Esophagus muscularis mucosa (tissue), 4 donors: ENCODE results near the gene LTBR. TPM values are rescaled to one million over a fixed set of nuclear protein-coding genes. Genes with fewer than 3 reads are reported as not detected.
A peak's percentile ranks its signal among the peaks of the same experiment; 100 is the strongest.
"Not testable (repeated sequence)": the region's sequence is repeated elsewhere in the genome, so short reads cannot be mapped to it uniquely, and the experiment has no call there.

Experiments used
- DNase-seq: peaks from one replicate; pipeline ENCODE4 v3.0.0-alpha.2; 2017; ENCODE audit errors: extremely low spot score
- H3K27ac ChIP-seq, 4 donors: fragments of 200-600 bp; sonication (generic); replicated peaks in 1 of 4; 1 replicate in 3 of 4; 2 replicates in 1 of 4; pipeline ENCODE4 v1.5.1; 2016 to 2019; ENCODE audit warnings: mild to moderate bottlenecking in 1 of 4
- H3K27me3 ChIP-seq, 4 donors: fragments of 200-600 bp; sonication (generic); one replicate each; pipeline versions ENCODE4 v1.5.1 to v1.6.0; 2016 to 2019
- H3K36me3 ChIP-seq, 4 donors: fragments of 200-600 bp; sonication (generic); one replicate each; pipeline ENCODE4 v1.5.1; 2016 to 2019
- H3K4me1 ChIP-seq, 4 donors: fragments of 200-600 bp; sonication (generic); one replicate each; pipeline ENCODE4 v1.5.1; 2016 to 2019
- H3K4me3 ChIP-seq, 4 donors: fragments of 200-600 bp; sonication (generic); 1 replicate in 2 of 4; 2 replicates in 2 of 4; pipeline ENCODE4 v1.5.1; 2016 to 2019; ENCODE audit warnings: mild to moderate bottlenecking in 4 of 4, moderate library complexity in 1 of 4
- H3K9me3 ChIP-seq, 4 donors: fragments of 200-600 bp; sonication (generic); 1 replicate in 3 of 4; 2 replicates in 1 of 4; pipeline ENCODE4 v1.5.1; 2016 to 2019
- EP300 ChIP-seq: sonication (generic); formaldehyde crosslinking; IDR thresholded peaks from one replicate; pipeline ENCODE4 v1.6.1; 2017; ENCODE audit warnings: antibody characterized with exemption
- POLR2A ChIP-seq: fragments of 450-650 bp; IDR thresholded peaks from one replicate; pipeline ENCODE4 v1.6.1; 2017; ENCODE audit warnings: antibody characterized with exemption, moderate library complexity, mild to moderate bottlenecking, low read depth
- POLR2AphosphoS5 ChIP-seq, 2 donors: sonication (generic); formaldehyde crosslinking; IDR thresholded peaks; one replicate each; pipeline ENCODE4 v1.6.1; 2017; ENCODE audit warnings: antibody characterized with exemption in 2 of 2
- WGBS: methylation state at CpG from one replicate; pipeline ENCODE4 v1.1.5; 2018; 5-methylcytosine and 5-hydroxymethylcytosine counted together
- intact Hi-C: fragments of 100-400 bp; cut with DNase I; formaldehyde crosslinking; loops from one replicate; pipeline ENCODE4 v1.15.1; 2023
- total RNA-seq, 4 donors: library from RNA; depleted of rRNA; stranded (reverse); fragments of >200 nt; gene quantifications; one replicate each; pipeline versions ENCODE4 v1.1.0 to v1.2.1, GENCODE V29; 2016
- TF ChIP-seq, protein P1 (sequence below), 3 experiments: fragments of 200-600 bp in 2 of 3; fragments of 450-650 bp in 1 of 3; sonication (generic) in 2 of 3; IDR thresholded peaks; one replicate each; pipeline ENCODE4 v1.5.1; 2017 to 2019; ENCODE audit warnings: antibody characterized with exemption in 3 of 3, mild to moderate bottlenecking in 2 of 3, moderate library complexity in 1 of 3

Gene LTBR
- total RNA-seq, 4 donors from 2014 or later: 117 to 144 (median 137) TPM

DNA sequence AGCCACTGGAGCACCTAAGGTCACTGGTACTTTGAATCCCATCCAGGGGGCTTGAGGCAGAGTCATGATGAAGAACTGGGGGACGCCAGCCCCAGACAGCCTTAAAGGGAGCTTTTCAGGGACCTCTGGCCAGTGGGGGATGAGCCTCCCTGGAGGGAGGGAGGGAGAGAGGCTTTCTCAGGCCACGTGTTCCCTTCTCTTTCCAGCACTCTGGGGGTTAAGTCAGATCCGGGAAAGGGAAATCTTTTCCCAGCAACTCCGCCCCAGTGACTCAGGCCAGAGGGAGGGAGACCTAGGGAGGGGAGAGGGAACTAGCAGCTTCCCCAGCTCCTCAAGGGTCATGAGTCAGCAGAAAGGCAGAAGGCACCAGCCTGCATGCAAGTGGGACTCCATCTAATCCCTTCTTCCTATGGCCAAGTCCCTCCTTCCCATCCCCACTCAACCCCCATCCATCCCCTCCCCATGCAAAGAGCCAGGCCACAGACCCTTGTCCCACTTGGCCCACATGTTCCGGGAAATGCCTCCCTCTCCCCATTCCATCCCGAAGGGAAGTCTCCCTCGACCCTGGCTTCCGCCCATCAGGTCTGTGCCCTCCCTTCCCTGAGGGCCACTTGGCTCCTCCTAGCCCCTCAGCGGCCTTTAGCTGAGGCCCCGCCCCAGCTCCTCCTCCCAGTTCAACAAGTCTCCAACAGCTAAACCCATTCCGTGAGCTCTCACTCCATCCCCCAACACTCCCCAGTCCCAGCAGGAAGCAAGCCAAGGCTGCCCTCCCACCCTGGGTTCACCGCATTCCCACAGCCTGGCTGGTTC is 47.7 kb upstream of the LTBR start:
- Histone ChIP-seq H3K27me3 (no peaks in the 10 kb centered on the region), H3K9me3 (no peaks in the 10 kb centered on the region), H3K4me3 (peak overlapping the region; percentile 61 to 92 (median 84)), H3K27ac (peak overlapping the region; percentile 93 to 99 (median 97)), H3K36me3 (peaks cover 23 to 36% (median 34%) of the 10 kb centered on the region in 4 donors), H3K4me1 (peaks cover 66 to 90% (median 89%) of the 10 kb centered on the region in 4 donors)
- intact Hi-C loops: loop anchor here (5.0 kb wide), 2 partner anchors 46 to 131 kb away; partner anchors contain the start of gene LTBR
- no peak for TF ChIP-seq POLR2A
- peak; percentile 67 to 87 for TF ChIP-seq POLR2AphosphoS5 (IDR thresholded peaks at IDR 0.05)
- TF ChIP-seq EP300: peak; percentile 95
- 1% methylated on average over 11 of the region's 12 CpGs for WGBS
- peak; percentile 98 for DNase-seq

DNA sequence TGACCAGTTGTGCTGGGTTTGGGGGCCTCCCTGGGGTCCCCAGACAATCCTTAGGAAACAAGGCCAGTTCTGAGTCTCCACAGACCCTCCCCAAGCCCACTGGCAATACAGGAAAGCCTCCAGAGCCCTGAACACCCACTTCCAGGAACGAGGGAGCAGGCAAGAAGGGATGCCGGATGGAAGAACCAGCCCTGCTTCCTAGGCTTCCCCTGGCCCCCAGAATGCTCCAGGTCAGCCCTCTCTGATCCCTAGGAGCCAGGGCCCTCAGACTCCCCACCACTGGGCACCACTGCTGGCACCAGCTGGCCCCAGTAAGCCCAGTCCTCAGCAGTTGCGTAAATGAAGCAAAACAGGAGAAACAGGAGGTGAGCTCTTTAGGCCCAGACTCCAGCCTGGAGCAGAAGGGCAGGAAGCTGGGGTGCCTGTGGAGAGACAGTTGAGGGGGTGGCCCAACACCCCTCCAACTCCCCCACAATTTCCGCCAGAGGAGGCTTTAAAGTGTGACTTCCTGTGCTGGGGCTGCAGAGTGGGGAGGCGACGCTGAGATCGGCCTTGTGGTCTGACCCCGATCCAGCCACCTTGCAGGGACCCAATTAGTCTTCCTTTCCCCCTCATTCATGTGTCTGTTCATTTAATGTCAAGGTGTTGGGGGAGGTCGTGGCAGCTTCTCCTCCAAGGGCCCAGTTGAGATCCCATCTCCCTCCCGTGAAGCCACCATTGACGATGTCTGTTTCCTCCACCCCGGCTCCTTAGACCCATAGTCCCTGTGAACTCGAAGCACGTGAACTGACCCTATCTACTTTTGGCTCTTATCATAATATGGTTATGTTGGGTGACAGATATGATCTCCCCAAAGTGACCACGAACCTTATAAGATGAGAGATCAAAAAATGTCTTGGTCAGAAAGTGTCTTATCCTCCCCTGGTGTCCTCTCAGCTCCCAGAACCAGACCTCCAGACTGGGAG is 46.8 kb upstream of the LTBR start:
- Histone ChIP-seq H3K9me3 (no peaks in the 10 kb centered on the region), H3K27ac (peak overlapping the region; percentile 93 to 99 (median 97)), H3K4me1 (peaks cover 65 to 84% (median 82%) of the 10 kb centered on the region in 4 donors), H3K27me3 (no peaks in the 10 kb centered on the region), H3K36me3 (peaks cover 17 to 27% (median 25%) of the 10 kb centered on the region in 4 donors), H3K4me3 (peak overlapping the region; percentile 61 to 92 (median 84))
- intact Hi-C loops: loop anchor here (5.0 kb wide), 2 partner anchors 45 to 130 kb away; partner anchors contain the start of gene LTBR
- WGBS: 47% methylated on average over 12 of the region's 15 CpGs
- no peak for DNase-seq
- TF ChIP-seq, protein P1, sequence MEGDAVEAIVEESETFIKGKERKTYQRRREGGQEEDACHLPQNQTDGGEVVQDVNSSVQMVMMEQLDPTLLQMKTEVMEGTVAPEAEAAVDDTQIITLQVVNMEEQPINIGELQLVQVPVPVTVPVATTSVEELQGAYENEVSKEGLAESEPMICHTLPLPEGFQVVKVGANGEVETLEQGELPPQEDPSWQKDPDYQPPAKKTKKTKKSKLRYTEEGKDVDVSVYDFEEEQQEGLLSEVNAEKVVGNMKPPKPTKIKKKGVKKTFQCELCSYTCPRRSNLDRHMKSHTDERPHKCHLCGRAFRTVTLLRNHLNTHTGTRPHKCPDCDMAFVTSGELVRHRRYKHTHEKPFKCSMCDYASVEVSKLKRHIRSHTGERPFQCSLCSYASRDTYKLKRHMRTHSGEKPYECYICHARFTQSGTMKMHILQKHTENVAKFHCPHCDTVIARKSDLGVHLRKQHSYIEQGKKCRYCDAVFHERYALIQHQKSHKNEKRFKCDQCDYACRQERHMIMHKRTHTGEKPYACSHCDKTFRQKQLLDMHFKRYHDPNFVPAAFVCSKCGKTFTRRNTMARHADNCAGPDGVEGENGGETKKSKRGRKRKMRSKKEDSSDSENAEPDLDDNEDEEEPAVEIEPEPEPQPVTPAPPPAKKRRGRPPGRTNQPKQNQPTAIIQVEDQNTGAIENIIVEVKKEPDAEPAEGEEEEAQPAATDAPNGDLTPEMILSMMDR (IDR thresholded peaks at IDR 0.05): no peak
- TF ChIP-seq POLR2AphosphoS5 (IDR thresholded peaks at IDR 0.05): peak in 1 of 2 donors; percentile 8
- no peak for TF ChIP-seq EP300

DNA sequence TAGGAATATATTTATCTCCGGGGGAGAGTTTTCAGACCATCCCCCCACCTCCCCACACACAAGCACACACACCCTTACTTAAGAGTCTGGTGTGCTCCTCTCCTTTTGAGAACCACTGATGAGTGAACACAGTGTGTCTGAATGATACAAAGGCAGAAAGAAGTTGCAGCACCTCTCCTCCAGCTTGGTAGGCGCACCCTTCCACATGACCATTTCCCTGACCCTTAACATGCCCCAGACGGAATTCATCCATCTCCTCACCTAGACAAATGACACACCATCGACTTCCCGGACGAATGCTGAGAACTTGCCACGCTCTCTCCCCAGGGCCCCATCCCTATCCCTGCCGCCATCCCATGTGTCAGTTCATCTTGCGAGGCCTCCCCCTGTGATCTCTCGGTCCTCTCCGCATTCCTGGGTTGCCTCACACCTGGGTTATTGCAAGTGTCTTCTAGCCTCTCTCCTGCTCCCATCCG is 46.0 kb upstream of the LTBR start:
- no peaks in the 10 kb centered on the region for H3K27me3 ChIP-seq
- H3K4me1 ChIP-seq: peaks cover 67 to 84% (median 83%) of the 10 kb centered on the region in 4 donors
- H3K27ac ChIP-seq: peak overlapping the region; percentile 93 to 99 (median 97)
- DNase-seq: no peak
- H3K9me3 ChIP-seq: no peaks in the 10 kb centered on the region
- intact Hi-C loops: loop anchor here (5.0 kb wide), 2 partner anchors 44 to 129 kb away; partner anchors contain the start of gene LTBR
- H3K36me3 ChIP-seq: peaks cover 9 to 19% (median 17%) of the 10 kb centered on the region in 4 donors
- TF ChIP-seq, protein P1 (IDR thresholded peaks at IDR 0.05): no peak
- TF ChIP-seq POLR2AphosphoS5 (IDR thresholded peaks at IDR 0.05): peak in 1 of 2 donors; percentile 55
- no peak for TF ChIP-seq EP300
- no peak for TF ChIP-seq POLR2A
- WGBS: 41% methylated on average over 12 of the region's 12 CpGs
- peak overlapping the region; percentile 61 to 92 (median 84) for H3K4me3 ChIP-seq

DNA sequence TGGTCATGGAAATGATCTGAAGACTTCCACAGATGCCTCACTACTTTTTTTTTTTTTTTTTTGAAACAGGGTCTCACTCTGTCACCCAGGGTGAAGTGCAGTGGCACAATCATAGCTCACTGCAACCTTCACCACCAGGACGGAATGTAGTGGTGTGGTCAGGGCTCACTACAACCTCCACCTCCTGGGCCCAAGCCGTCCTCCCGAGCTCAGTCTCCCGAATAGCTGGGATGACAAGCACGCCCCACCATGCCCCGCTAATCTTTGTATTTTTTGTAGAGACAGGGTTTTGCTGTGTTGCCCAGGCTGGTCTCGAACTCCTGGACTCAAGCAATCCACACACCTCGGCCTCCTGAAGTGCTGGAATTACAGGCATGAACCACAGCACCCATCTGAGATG is 45.4 kb upstream of the LTBR start:
- peak overlapping the region; percentile 61 to 92 (median 84) for H3K4me3 ChIP-seq
- H3K36me3 ChIP-seq: peaks cover 3 to 13% (median 12%) of the 10 kb centered on the region in 4 donors
- not testable (repeated sequence) for H3K9me3 ChIP-seq, DNase-seq, H3K27me3 ChIP-seq
- H3K4me1 ChIP-seq: peaks cover 67 to 84% (median 83%) of the 10 kb centered on the region in 4 donors
- intact Hi-C loops: loop anchor here (5.0 kb wide), 2 partner anchors 44 to 129 kb away; partner anchors contain the start of gene LTBR
- 50% methylated on average over 8 of the region's 8 CpGs for WGBS
- peak overlapping the region; percentile 93 to 99 (median 97) for H3K27ac ChIP-seq

DNA sequence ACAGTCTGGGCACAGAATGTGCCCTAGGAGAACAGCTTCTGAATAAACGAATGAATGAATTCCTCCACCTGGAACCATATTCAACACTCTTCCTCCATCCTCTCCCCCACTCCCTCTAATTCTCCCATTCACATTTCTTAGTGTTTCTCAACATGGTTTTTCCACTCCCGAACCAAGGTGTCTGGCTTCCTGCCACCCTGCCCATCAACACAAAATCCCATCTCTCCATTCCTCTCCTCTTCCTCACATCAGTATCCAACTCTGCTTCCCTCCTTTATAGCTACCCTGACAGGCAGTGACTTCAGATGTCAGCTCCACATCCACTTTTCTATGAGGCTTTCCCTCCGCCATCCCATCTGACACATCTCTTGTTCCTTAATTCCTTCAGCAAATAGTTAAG is 45.0 kb upstream of the LTBR start:
- Histone ChIP-seq H3K27me3 (no peaks in the 10 kb centered on the region), H3K27ac (peak overlapping the region; percentile 93 to 99 (median 97)), H3K4me3 (peak overlapping the region; percentile 61 to 92 (median 84)), H3K9me3 (no peaks in the 10 kb centered on the region), H3K4me1 (peaks cover 67 to 84% (median 83%) of the 10 kb centered on the region in 4 donors), H3K36me3 (peaks cover 0 to 9% (median 7%) of the 10 kb centered on the region in 4 donors)
- no peak for DNase-seq
- TF ChIP-seq, protein P1 (IDR thresholded peaks at IDR 0.05): no peak
- TF ChIP-seq POLR2AphosphoS5 (IDR thresholded peaks at IDR 0.05): no peak
- WGBS: 18% methylated on average over 3 of the region's 3 CpGs
- intact Hi-C loops: loop anchor here (5.0 kb wide), 2 partner anchors 43 to 128 kb away; partner anchors contain the start of gene LTBR
